IPS-18a (cell line): Measurements from ENCODE around the gene SLC1A2.

Experiments used
- H3K27ac ChIP-seq: one replicate; pipeline ENCODE4 v1.5.1; 2013; ENCODE audit warnings: low read length
- H3K27me3 ChIP-seq: one replicate; pipeline ENCODE4 v1.6.1; 2013; ENCODE audit warnings: mild to moderate bottlenecking, low read length; ENCODE audit not compliant: control insufficient read depth, insufficient read depth
- H3K36me3 ChIP-seq: one replicate; pipeline ENCODE4 v1.6.1; 2013; ENCODE audit warnings: low read depth, low read length; ENCODE audit not compliant: control insufficient read depth
- H3K4me1 ChIP-seq: one replicate; pipeline ENCODE4 v1.6.1; 2013; ENCODE audit warnings: low read depth, low read length; ENCODE audit not compliant: control insufficient read depth
- H3K4me3 ChIP-seq: one replicate; pipeline ENCODE4 v1.5.1; 2013; ENCODE audit warnings: low read length
- H3K9ac ChIP-seq: one replicate; pipeline ENCODE4 v1.6.1; 2013; ENCODE audit warnings: mild to moderate bottlenecking, low read length, moderate library complexity
- H3K9me3 ChIP-seq: one replicate; pipeline ENCODE4 v1.6.1; 2013; ENCODE audit warnings: low read depth, low read length; ENCODE audit not compliant: control insufficient read depth

Gene SLC1A2

GRCh38 chr11:35389897-35390465 is 29.4 kb downstream of the SLC1A2 start:
- H3K27ac ChIP-seq: no peak overlapping the region
- H3K9ac ChIP-seq: no peak overlapping the region

GRCh38 chr11:35389112-35389511 is 30.2 kb downstream of the SLC1A2 start:
- Histone ChIP-seq H3K9me3 (no peaks in the 10 kb centered on the region), H3K9ac (no peak overlapping the region), H3K27me3 (no peaks in the 10 kb centered on the region), H3K4me3 (no peak overlapping the region), H3K36me3 (no peaks in the 10 kb centered on the region), H3K4me1 (no peaks in the 10 kb centered on the region), H3K27ac (no peak overlapping the region)

More at GRCh38 chr11:35389897-35390465, 29.4 kb downstream of the SLC1A2 start:
- no peaks in the 10 kb centered on the region for H3K27me3 ChIP-seq
- no peaks in the 10 kb centered on the region for H3K4me1 ChIP-seq
- no peaks in the 10 kb centered on the region for H3K9me3 ChIP-seq
- H3K36me3 ChIP-seq: no peaks in the 10 kb centered on the region
- no peak overlapping the region for H3K4me3 ChIP-seq

GRCh38 chr11:35388061-35388460 is 31.3 kb downstream of the SLC1A2 start:
- H3K9me3 ChIP-seq: no peaks in the 10 kb centered on the region
- no peaks in the 10 kb centered on the region for H3K27me3 ChIP-seq
- no peak overlapping the region for H3K9ac ChIP-seq
- no peak overlapping the region for H3K27ac ChIP-seq
- H3K4me3 ChIP-seq: no peak overlapping the region
- no peaks in the 10 kb centered on the region for H3K36me3 ChIP-seq
- H3K4me1 ChIP-seq: no peaks in the 10 kb centered on the region

- Histone ChIP-seq H3K4me3 (no peak overlapping the region), H3K9me3 (no peaks in the 10 kb centered on the region), H3K9ac (no peak overlapping the region), H3K27me3 (no peaks in the 10 kb centered on the region), H3K27ac (no peak overlapping the region), H3K4me1 (no peaks in the 10 kb centered on the region), H3K36me3 (no peaks in the 10 kb centered on the region)
Observed at GRCh38 chr11:35387111-35387982, 32.0 kb downstream of the SLC1A2 start.

GRCh38 chr11:35383953-35384352 is 35.4 kb downstream of the SLC1A2 start:
- H3K9ac ChIP-seq: no peak overlapping the region
- no peak overlapping the region for H3K27ac ChIP-seq
- H3K36me3 ChIP-seq: no peaks in the 10 kb centered on the region
- H3K4me3 ChIP-seq: no peak overlapping the region
- H3K9me3 ChIP-seq: no peaks in the 10 kb centered on the region
- no peaks in the 10 kb centered on the region for H3K27me3 ChIP-seq
- H3K4me1 ChIP-seq: no peaks in the 10 kb centered on the region

- Histone ChIP-seq H3K27ac (no peak overlapping the region), H3K4me1 (no peaks in the 10 kb centered on the region), H3K27me3 (no peaks in the 10 kb centered on the region), H3K9me3 (no peaks in the 10 kb centered on the region), H3K4me3 (no peak overlapping the region), H3K36me3 (no peaks in the 10 kb centered on the region), H3K9ac (no peak overlapping the region)
Observed at GRCh38 chr11:35381709-35382322, 37.5 kb downstream of the SLC1A2 start.

- Histone ChIP-seq H3K36me3 (no peaks in the 10 kb centered on the region), H3K27ac (no peak overlapping the region), H3K4me3 (no peak overlapping the region), H3K27me3 (no peaks in the 10 kb centered on the region), H3K9me3 (no peaks in the 10 kb centered on the region), H3K4me1 (no peaks in the 10 kb centered on the region), H3K9ac (no peak overlapping the region)
Observed at GRCh38 chr11:35380603-35381002, 38.8 kb downstream of the SLC1A2 start.

- H3K4me3 ChIP-seq: no peak overlapping the region
Observed at GRCh38 chr11:35377262-35377661, 42.1 kb downstream of the SLC1A2 start.

GRCh38 chr11:35376613-35377012 is 42.7 kb downstream of the SLC1A2 start:
- Histone ChIP-seq H3K9me3 (no peaks in the 10 kb centered on the region), H3K4me3 (no peak overlapping the region), H3K27ac (no peak overlapping the region), H3K4me1 (no peaks in the 10 kb centered on the region), H3K36me3 (no peaks in the 10 kb centered on the region), H3K9ac (no peak overlapping the region), H3K27me3 (no peaks in the 10 kb centered on the region)

More at GRCh38 chr11:35377262-35377661, 42.1 kb downstream of the SLC1A2 start:
- Histone ChIP-seq H3K9ac (no peak overlapping the region), H3K27ac (no peak overlapping the region), H3K9me3 (no peaks in the 10 kb centered on the region), H3K4me1 (no peaks in the 10 kb centered on the region), H3K27me3 (no peaks in the 10 kb centered on the region), H3K36me3 (no peaks in the 10 kb centered on the region)

GRCh38 chr11:35376118-35376510 is 43.2 kb downstream of the SLC1A2 start:
- no peaks in the 10 kb centered on the region for H3K27me3 ChIP-seq
- no peaks in the 10 kb centered on the region for H3K4me1 ChIP-seq
- H3K9me3 ChIP-seq: no peaks in the 10 kb centered on the region
- H3K4me3 ChIP-seq: no peak overlapping the region
- no peaks in the 10 kb centered on the region for H3K36me3 ChIP-seq
- H3K27ac ChIP-seq: no peak overlapping the region
- no peak overlapping the region for H3K9ac ChIP-seq

- Histone ChIP-seq H3K4me1 (no peaks in the 10 kb centered on the region), H3K27ac (no peak overlapping the region), H3K36me3 (no peaks in the 10 kb centered on the region), H3K9ac (no peak overlapping the region), H3K27me3 (no peaks in the 10 kb centered on the region), H3K4me3 (no peak overlapping the region), H3K9me3 (no peaks in the 10 kb centered on the region)
Observed at GRCh38 chr11:35375332-35376117, 43.8 kb downstream of the SLC1A2 start.
